HEK293 (cell line): ENCODE results near the gene TBC1D19.

ENCODE experiments used
- CTCF ChIA-PET: fragments of 350-600 bp; formaldehyde crosslinking; extraction: SDS; loops from one replicate; lab custom pipeline; 2021; ENCODE audit warnings: antibody characterized with exemption; lab: Yijun Ruan, JAX
- POLR2A ChIA-PET: fragments of 300-600 bp; formaldehyde crosslinking; extraction: SDS; loops from one replicate; lab custom pipeline; 2020; ENCODE audit warnings: antibody characterized with exemption, inconsistent platforms; lab: Yijun Ruan, JAX
- H3K27ac ChIP-seq: fragments of 200-500 bp; sonication (Bioruptor generic); 2 replicates; pipeline ENCODE4 v1.5.1; 2014; ENCODE audit warnings: low read depth, low read length, control low read depth, inconsistent platforms; ENCODE audit errors: extremely low read depth
- H3K36me3 ChIP-seq, 2 experiments: fragments of 200-500 bp in 1 of 2; sonication (Bioruptor generic) in 1 of 2; 1 replicate in 1 of 2; 2 replicates in 1 of 2; pipeline ENCODE4 v1.5.1; 2014 to 2017; ENCODE audit warnings: inconsistent platforms in 2 of 2, low read length in 2 of 2; ENCODE audit not compliant: control insufficient read depth in 2 of 2, insufficient read depth in 1 of 2
- H3K4me1 ChIP-seq: fragments of 200-500 bp; sonication (Bioruptor generic); 2 replicates; pipeline ENCODE4 v1.5.1; 2014; ENCODE audit warnings: mild to moderate bottlenecking, low read length, inconsistent platforms; ENCODE audit not compliant: control insufficient read depth, insufficient read depth
- H3K4me3 ChIP-seq: 2 replicates; pipeline ENCODE4 v1.5.1; 2011; ENCODE audit warnings: low read depth, mild to moderate bottlenecking, control low read depth, low read length, moderate library complexity
- H3K9me3 ChIP-seq: fragments of 200-500 bp; sonication (Bioruptor generic); 2 replicates; pipeline ENCODE4 v1.5.1; 2014; ENCODE audit warnings: low read depth, low read length, inconsistent platforms; ENCODE audit not compliant: control insufficient read depth, insufficient read depth
- BCL11B ChIP-seq: fragments of 450-650 bp; formaldehyde crosslinking; IDR thresholded peaks from 2 replicates; pipeline ENCODE4 v1.5.1; 2016; ENCODE audit warnings: low read depth, missing biosample characterization, missing genetic modification characterization
- CTCF ChIP-seq: fragments of 450-650 bp; formaldehyde crosslinking; IDR thresholded peaks from 2 replicates; pipeline ENCODE4 v1.5.1; 2016; ENCODE audit warnings: missing biosample characterization, missing genetic modification characterization
- HOXA7 ChIP-seq: sonication (generic); formaldehyde crosslinking; IDR thresholded peaks from 2 replicates; pipeline ENCODE4 v1.8.1; 2022; ENCODE audit warnings: missing genetic modification reagents, borderline replicate concordance
- PRDM1 ChIP-seq: fragments of 450-650 bp; formaldehyde crosslinking; IDR thresholded peaks from 2 replicates; pipeline ENCODE4; 2016; ENCODE audit warnings: missing biosample characterization, missing genetic modification characterization
- TRIM28 ChIP-seq: IDR thresholded peaks from 2 replicates; pipeline ENCODE4 v1.6.1; 2011; ENCODE audit warnings: low read length, control low read depth, borderline replicate concordance
- ZBTB8A ChIP-seq: fragments of 450-650 bp; formaldehyde crosslinking; IDR thresholded peaks from 2 replicates; pipeline ENCODE4 v1.5.1; 2016; ENCODE audit warnings: missing biosample characterization, missing genetic modification characterization
- ZNF138 ChIP-seq: fragments of 450-650 bp; formaldehyde crosslinking; IDR thresholded peaks from 2 replicates; pipeline ENCODE4 v1.5.1; 2016; ENCODE audit warnings: missing biosample characterization, missing genetic modification characterization, borderline replicate concordance
- ZNF146 ChIP-seq: fragments of 450-650 bp; formaldehyde crosslinking; IDR thresholded peaks from 2 replicates; pipeline ENCODE4 v1.5.1; 2016; ENCODE audit warnings: missing biosample characterization, missing genetic modification characterization
- ZNF248 ChIP-seq: fragments of 450-650 bp; formaldehyde crosslinking; IDR thresholded peaks from 2 replicates; pipeline ENCODE4 v1.5.1; 2017; ENCODE audit warnings: missing biosample characterization, missing genetic modification characterization
- ZNF391 ChIP-seq: fragments of 450-650 bp; formaldehyde crosslinking; IDR thresholded peaks from 2 replicates; pipeline ENCODE4 v1.5.1; 2016; ENCODE audit warnings: low read depth, missing biosample characterization, missing genetic modification characterization, borderline replicate concordance
- ZNF510 ChIP-seq: fragments of 450-650 bp; formaldehyde crosslinking; IDR thresholded peaks from 2 replicates; pipeline ENCODE4 v1.5.1; 2018; ENCODE audit warnings: mild to moderate bottlenecking, missing genetic modification characterization, missing biosample characterization; ENCODE audit not compliant: insufficient replicate concordance
- ZNF544 ChIP-seq: fragments of 450-650 bp; formaldehyde crosslinking; IDR thresholded peaks from 2 replicates; pipeline ENCODE4 v1.5.0; 2017; ENCODE audit warnings: missing biosample characterization, missing genetic modification characterization
- ZNF580 ChIP-seq: fragments of 450-650 bp; formaldehyde crosslinking; IDR thresholded peaks from 2 replicates; pipeline ENCODE4 v1.5.1; 2016; ENCODE audit warnings: missing biosample characterization, missing genetic modification characterization
- ZNF621 ChIP-seq: fragments of 450-650 bp; formaldehyde crosslinking; IDR thresholded peaks from 2 replicates; pipeline ENCODE4 v1.5.1; 2017; ENCODE audit warnings: missing biosample characterization, missing genetic modification characterization
- ZNF660 ChIP-seq: fragments of 450-650 bp; IDR thresholded peaks from 2 replicates; pipeline ENCODE4 v1.5.1; 2018; ENCODE audit warnings: missing biosample characterization, mild to moderate bottlenecking, missing genetic modification characterization
- ZNF768 ChIP-seq: fragments of 450-650 bp; formaldehyde crosslinking; IDR thresholded peaks from 2 replicates; pipeline ENCODE4 v1.5.1; 2018; ENCODE audit warnings: missing biosample characterization, mild to moderate bottlenecking, missing genetic modification characterization
- ZSCAN23 ChIP-seq: fragments of 450-650 bp; formaldehyde crosslinking; IDR thresholded peaks from 2 replicates; pipeline ENCODE4 v1.5.1; 2016; ENCODE audit warnings: missing biosample characterization, missing genetic modification characterization
- TF ChIP-seq, protein P1 (sequence below): fragments of 450-650 bp; formaldehyde crosslinking; IDR thresholded peaks from 2 replicates; pipeline ENCODE4 v1.5.1; 2016; ENCODE audit warnings: missing biosample characterization, missing genetic modification characterization, borderline replicate concordance
- TF ChIP-seq, protein P2 (sequence below): fragments of 450-650 bp; formaldehyde crosslinking; conservative IDR thresholded peaks from 2 replicates; pipeline ENCODE4 v1.5.1; 2016; ENCODE audit warnings: low read depth, missing biosample characterization, missing genetic modification characterization

Gene TBC1D19

GRCh38 chr4:26762650-26763049 lies 178.8 kb downstream of the TBC1D19 start:
- Histone ChIP-seq H3K9me3 (no peaks in the 10 kb centered on the region), H3K36me3 (no peaks in the 10 kb centered on the region), H3K27ac (no peak overlapping the region), H3K4me1 (no peaks in the 10 kb centered on the region), H3K4me3 (no peak overlapping the region)
- POLR2A ChIA-PET = no interaction called here
- CTCF ChIA-PET = no interaction called here
- TF ChIP-seq ZNF768 (no peak), HOXA7 (CRISPR knock-in tag) (no peak), ZNF510 (tag by site-specific recombination) (no peak), ZSCAN23 (tag by site-specific recombination) (no peak), ZNF138 (no peak), ZNF248 (tag by site-specific recombination) (no peak)
- TF ChIP-seq, all 188 proteins: peak for 0

GRCh38 chr4:26763063-26763462 lies 179.2 kb downstream of the TBC1D19 start:
- ChIA-PET CTCF (no interaction called here), POLR2A (no interaction called here)
- no peak overlapping the region for H3K27ac ChIP-seq
- no peak overlapping the region for H3K4me3 ChIP-seq
- H3K4me1 ChIP-seq = no peaks in the 10 kb centered on the region
- TF ChIP-seq CTCF (tag by site-specific recombination) = no peak
- no peak for TF ChIP-seq ZNF660
- no peak for TF ChIP-seq ZNF544 (tag by site-specific recombination)
- TF ChIP-seq ZNF146 (tag by site-specific recombination) = no peak
- no peak for TF ChIP-seq ZBTB8A (tag by site-specific recombination)
- TF ChIP-seq BCL11B = no peak
- no peak for TF ChIP-seq PRDM1 (tag by site-specific recombination)
- TF ChIP-seq, protein P1, sequence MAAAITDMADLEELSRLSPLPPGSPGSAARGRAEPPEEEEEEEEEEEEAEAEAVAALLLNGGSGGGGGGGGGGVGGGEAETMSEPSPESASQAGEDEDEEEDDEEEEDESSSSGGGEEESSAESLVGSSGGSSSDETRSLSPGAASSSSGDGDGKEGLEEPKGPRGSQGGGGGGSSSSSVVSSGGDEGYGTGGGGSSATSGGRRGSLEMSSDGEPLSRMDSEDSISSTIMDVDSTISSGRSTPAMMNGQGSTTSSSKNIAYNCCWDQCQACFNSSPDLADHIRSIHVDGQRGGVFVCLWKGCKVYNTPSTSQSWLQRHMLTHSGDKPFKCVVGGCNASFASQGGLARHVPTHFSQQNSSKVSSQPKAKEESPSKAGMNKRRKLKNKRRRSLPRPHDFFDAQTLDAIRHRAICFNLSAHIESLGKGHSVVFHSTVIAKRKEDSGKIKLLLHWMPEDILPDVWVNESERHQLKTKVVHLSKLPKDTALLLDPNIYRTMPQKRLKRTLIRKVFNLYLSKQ (tag by site-specific recombination) = no peak
- TF ChIP-seq ZNF580 (tag by site-specific recombination) = no peak
- no peak for TF ChIP-seq TRIM28
- TF ChIP-seq ZNF621 (tag by site-specific recombination) = no peak
- TF ChIP-seq, protein P2, sequence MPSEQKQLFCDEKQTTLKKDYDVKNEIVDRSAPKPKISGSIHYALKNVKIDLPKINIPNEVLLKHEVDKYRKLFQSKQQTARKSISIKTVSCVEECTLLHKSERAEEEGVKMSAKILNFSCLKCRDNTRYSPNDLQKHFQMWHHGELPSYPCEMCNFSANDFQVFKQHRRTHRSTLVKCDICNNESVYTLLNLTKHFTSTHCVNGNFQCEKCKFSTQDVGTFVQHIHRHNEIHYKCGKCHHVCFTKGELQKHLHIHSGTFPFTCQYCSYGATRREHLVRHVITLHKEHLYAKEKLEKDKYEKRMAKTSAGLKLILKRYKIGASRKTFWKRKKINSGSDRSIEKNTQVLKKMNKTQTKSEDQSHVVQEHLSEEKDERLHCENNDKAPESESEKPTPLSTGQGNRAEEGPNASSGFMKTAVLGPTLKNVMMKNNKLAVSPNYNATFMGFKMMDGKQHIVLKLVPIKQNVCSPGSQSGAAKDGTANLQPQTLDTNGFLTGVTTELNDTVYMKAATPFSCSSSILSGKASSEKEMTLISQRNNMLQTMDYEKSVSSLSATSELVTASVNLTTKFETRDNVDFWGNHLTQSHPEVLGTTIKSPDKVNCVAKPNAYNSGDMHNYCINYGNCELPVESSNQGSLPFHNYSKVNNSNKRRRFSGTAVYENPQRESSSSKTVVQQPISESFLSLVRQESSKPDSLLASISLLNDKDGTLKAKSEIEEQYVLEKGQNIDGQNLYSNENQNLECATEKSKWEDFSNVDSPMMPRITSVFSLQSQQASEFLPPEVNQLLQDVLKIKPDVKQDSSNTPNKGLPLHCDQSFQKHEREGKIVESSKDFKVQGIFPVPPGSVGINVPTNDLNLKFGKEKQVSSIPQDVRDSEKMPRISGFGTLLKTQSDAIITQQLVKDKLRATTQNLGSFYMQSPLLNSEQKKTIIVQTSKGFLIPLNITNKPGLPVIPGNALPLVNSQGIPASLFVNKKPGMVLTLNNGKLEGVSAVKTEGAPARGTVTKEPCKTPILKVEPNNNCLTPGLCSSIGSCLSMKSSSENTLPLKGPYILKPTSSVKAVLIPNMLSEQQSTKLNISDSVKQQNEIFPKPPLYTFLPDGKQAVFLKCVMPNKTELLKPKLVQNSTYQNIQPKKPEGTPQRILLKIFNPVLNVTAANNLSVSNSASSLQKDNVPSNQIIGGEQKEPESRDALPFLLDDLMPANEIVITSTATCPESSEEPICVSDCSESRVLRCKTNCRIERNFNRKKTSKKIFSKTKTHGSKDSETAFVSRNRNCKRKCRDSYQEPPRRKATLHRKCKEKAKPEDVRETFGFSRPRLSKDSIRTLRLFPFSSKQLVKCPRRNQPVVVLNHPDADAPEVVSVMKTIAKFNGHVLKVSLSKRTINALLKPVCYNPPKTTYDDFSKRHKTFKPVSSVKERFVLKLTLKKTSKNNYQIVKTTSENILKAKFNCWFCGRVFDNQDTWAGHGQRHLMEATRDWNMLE = no peak
- no peak for TF ChIP-seq ZNF391 (tag by site-specific recombination)
- H3K36me3 ChIP-seq = no peaks in the 10 kb centered on the region
- H3K9me3 ChIP-seq = no peaks in the 10 kb centered on the region
